Measurements from ENCODE around the gene WNT4. TPM values are rescaled to one million over a fixed set of nuclear protein-coding genes. Genes with fewer than 3 reads are reported as not detected.

WNT4 gene
- polyA plus RNA-seq, 2 of the 4 experiments (the other 2 are of a cell fraction), result 0.23 to 0.62 TPM

- ChIA-PET POLR2A (no interaction called here), CTCF (interaction anchor here (1.2 to 2.8 kb wide), 5 partner anchors 12 to 308 kb away, joined by 3 to 20 read pairs (median 6); no protein-coding TSS in a partner anchor)
- ATAC-seq (no peak), FAIRE-seq (no peak), DNase-seq (ENCODE audit: low read depth in 1 of 2, low spot score in 1 of 2) (no peak)
- Histone ChIP-seq H3K27ac (no peak overlapping the region), H3K4me2 (no peak overlapping the region), H3K9me3 (no peaks in the 10 kb centered on the region), H3K4me3 (no peak overlapping the region), H3K4me1 (no peaks in the 10 kb centered on the region)
- WGBS (ENCODE audit: missing lambda C conversion rate), result 71% methylated on average over 1 of the region's 1 CpG
- TF ChIP-seq PBX3 (IDR thresholded peaks at IDR 0.05) (no peak), CEBPB (IDR thresholded peaks at IDR 0.05) (no peak), FOXS1 (CRISPR knock-in tag; IDR thresholded peaks at IDR 0.05) (no peak), KDM1A (IDR thresholded peaks at IDR 0.05; ENCODE audit: low read depth) (no peak), HOXB5 (CRISPR knock-in tag; IDR thresholded peaks at IDR 0.05) (no peak)
Observed at GRCh38 chr1:22111115-22111514, 31.8 kb downstream of the WNT4 start.

- Histone ChIP-seq H3K4me1 (no peaks in the 10 kb centered on the region), H3K9me3 (no peaks in the 10 kb centered on the region), H3K27ac (no peak overlapping the region), H3K4me2 (no peak overlapping the region), H3K4me3 (no peak overlapping the region)
- ATAC-seq (no peak), FAIRE-seq (no peak), DNase-seq (ENCODE audit: low read depth in 1 of 2, low spot score in 1 of 2) (no peak)
- ChIA-PET CTCF (interaction anchor here (0.6 to 2.8 kb wide), 8 partner anchors 11 to 650 kb away, joined by 4 to 20 read pairs (median 6); no protein-coding TSS in a partner anchor), POLR2A (no interaction called here)
- TF ChIP-seq ZSCAN20 (CRISPR knock-in tag; IDR thresholded peaks at IDR 0.05) (no peak), ZFP36 (IDR thresholded peaks at IDR 0.05; ENCODE audit: borderline replicate concordance, partially characterized antibody) (no peak), EHMT2 (IDR thresholded peaks at IDR 0.05; ENCODE audit: low read depth) (no peak), E2F6 (IDR thresholded peaks at IDR 0.05; ENCODE audit: borderline replicate concordance, low read depth) (no peak), MAZ (IDR thresholded peaks at IDR 0.05; ENCODE audit: borderline replicate concordance, low read depth, low read length) (no peak), SREBF2 (IDR thresholded peaks at IDR 0.05) (no peak), NR3C1 (IDR thresholded peaks at IDR 0.05) (no peak), CBX8 (IDR thresholded peaks at IDR 0.05) (no peak), HOXB5 (CRISPR knock-in tag; IDR thresholded peaks at IDR 0.05) (no peak), ELK1 (IDR thresholded peaks at IDR 0.05; ENCODE audit: low read depth, low read length) (no peak), MYC (IDR thresholded peaks at IDR 0.05; ENCODE audit: borderline replicate concordance, low read length) (no peak), POLR2A (IDR thresholded peaks at IDR 0.05; ENCODE audit: low read length) (no peak)
- 89% methylated on average over 3 of the region's 3 CpGs for WGBS (ENCODE audit: missing lambda C conversion rate)
Observed at GRCh38 chr1:22110016-22110415, 32.9 kb downstream of the WNT4 start.

GRCh38 chr1:22108339-22109105 is 34.4 kb downstream of the WNT4 start:
- H3K27ac ChIP-seq, result no peak overlapping the region
- ChIA-PET POLR2A (no interaction called here), CTCF (interaction anchor here (1.8 to 3.1 kb wide), 2 partner anchors 23 to 308 kb away, joined by 10 to 13 read pairs; no protein-coding TSS in a partner anchor)
- no peak for FAIRE-seq
- H3K4me2 ChIP-seq, result no peak overlapping the region
- 89% methylated on average over 11 of the region's 11 CpGs for WGBS (ENCODE audit: missing lambda C conversion rate)
- H3K9me3 ChIP-seq, result no peaks in the 10 kb centered on the region
- H3K4me3 ChIP-seq, result no peak overlapping the region
- ATAC-seq, result no peak
- H3K4me1 ChIP-seq, result no peaks in the 10 kb centered on the region
- DNase-seq (ENCODE audit: low read depth in 1 of 2, low spot score in 1 of 2), result no peak
- TF ChIP-seq FOSB (CRISPR knock-in tag; IDR thresholded peaks at IDR 0.05) (no peak), MAFK (IDR thresholded peaks at IDR 0.05; ENCODE audit: partially characterized antibody) (no peak), PHF8 (IDR thresholded peaks at IDR 0.05; ENCODE audit: borderline replicate concordance, low read depth) (no peak), MYC (IDR thresholded peaks at IDR 0.05; ENCODE audit: borderline replicate concordance, low read length) (no peak), SREBF2 (IDR thresholded peaks at IDR 0.05) (no peak), BCL3 (IDR thresholded peaks at IDR 0.05) (no peak), CBX8 (IDR thresholded peaks at IDR 0.05) (no peak), HMGXB4 (CRISPR knock-in tag; IDR thresholded peaks at IDR 0.05; ENCODE audit: borderline replicate concordance) (no peak), JUNB (IDR thresholded peaks at IDR 0.05) (no peak), GATA3 (IDR thresholded peaks at IDR 0.05; ENCODE audit: borderline replicate concordance) (no peak), HDAC2 (IDR thresholded peaks at IDR 0.05) (no peak), HEYL (CRISPR knock-in tag; IDR thresholded peaks at IDR 0.05) (no peak), EHMT2 (IDR thresholded peaks at IDR 0.05; ENCODE audit: low read depth) (no peak), POLR2AphosphoS2 (conservative IDR thresholded peaks at IDR 0.05; ENCODE audit: low read length) (no peak), FOSL2 (IDR thresholded peaks at IDR 0.05) (no peak), FOSL2 (CRISPR knock-in tag; IDR thresholded peaks at IDR 0.05) (no peak), TP53 (CRISPR knock-in tag; IDR thresholded peaks at IDR 0.05) (no peak), JUN (IDR thresholded peaks at IDR 0.05) (no peak), FOXS1 (CRISPR knock-in tag; IDR thresholded peaks at IDR 0.05) (no peak), ZSCAN20 (CRISPR knock-in tag; IDR thresholded peaks at IDR 0.05) (no peak)

Data from A549 (cell line).